GM23338 (cell line): ENCODE measurements around the gene CHST15.

ENCODE experiments used
- CREB1 ChIP-seq: fragments of 250-450 bp; sonication (Bioruptor Pico); IDR thresholded peaks from 2 replicates; pipeline ENCODE4 v1.5.0; 2020; ENCODE audit warnings: low read depth, mild to moderate bottlenecking, moderate library complexity
- EZH2 ChIP-seq: fragments of 200-600 bp; sonication (generic); IDR thresholded peaks from one replicate; pipeline ENCODE4 v1.8.0; 2017; ENCODE audit warnings: antibody characterized with exemption, mild to moderate bottlenecking, low read depth; ENCODE audit not compliant: unreplicated experiment
- EZH2phosphoT487 ChIP-seq: fragments of 200-600 bp; sonication (generic); IDR thresholded peaks from one replicate; pipeline ENCODE4 v1.8.1; 2018; ENCODE audit warnings: antibody characterized with exemption; ENCODE audit not compliant: unreplicated experiment
- JUNB ChIP-seq: IDR thresholded peaks from one replicate; pipeline ENCODE4 v1.6.1; 2016; ENCODE audit warnings: antibody characterized with exemption; ENCODE audit not compliant: unreplicated experiment
- POLR2AphosphoS5 ChIP-seq: IDR thresholded peaks from 2 replicates; pipeline ENCODE4 v1.6.1; 2016; ENCODE audit warnings: antibody characterized with exemption, low read depth
- STAT1 ChIP-seq: IDR thresholded peaks from one replicate; pipeline ENCODE4 v1.6.1; 2016; ENCODE audit warnings: antibody characterized with exemption; ENCODE audit not compliant: unreplicated experiment
- ZNF331 ChIP-seq: fragments of 250-450 bp; sonication (Bioruptor Pico); IDR thresholded peaks from 2 replicates; pipeline ENCODE4 v1.5.0; 2020; ENCODE audit warnings: low read depth, mild to moderate bottlenecking, moderate library complexity
- TF ChIP-seq, protein P1 (sequence below), 2 experiments: fragments of 200-600 bp in 1 of 2; sonication (generic) in 1 of 2; conservative IDR thresholded peaks; 2 replicates each; pipeline versions ENCODE4 v1.5.1 to v1.6.1; 2016 to 2017; ENCODE audit warnings: antibody characterized with exemption in 2 of 2, low read depth in 2 of 2, mild to moderate bottlenecking in 2 of 2, moderate library complexity in 1 of 2
- TF ChIP-seq, protein P2 (sequence below): IDR thresholded peaks from one replicate; pipeline ENCODE4 v1.6.1; 2018; ENCODE audit warnings: antibody characterized with exemption; ENCODE audit not compliant: unreplicated experiment

DNA sequence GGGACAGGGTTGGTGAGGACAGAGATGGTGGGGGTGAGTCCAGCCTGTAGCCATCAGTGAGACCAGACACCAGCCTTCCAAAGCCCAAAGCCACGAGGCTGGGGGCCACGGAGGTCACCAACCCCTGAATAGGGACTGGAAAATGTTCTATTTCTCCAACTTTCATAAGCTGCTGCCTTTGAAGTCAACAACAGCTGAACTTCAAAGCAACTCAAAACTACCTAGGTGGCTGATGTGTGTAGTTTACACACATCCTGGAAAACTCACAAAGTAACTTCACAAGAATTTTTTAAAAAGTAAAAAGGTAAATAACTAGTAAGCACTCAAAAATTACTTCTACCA, 88.8 kb downstream of the CHST15 start:
- TF ChIP-seq, protein P1, sequence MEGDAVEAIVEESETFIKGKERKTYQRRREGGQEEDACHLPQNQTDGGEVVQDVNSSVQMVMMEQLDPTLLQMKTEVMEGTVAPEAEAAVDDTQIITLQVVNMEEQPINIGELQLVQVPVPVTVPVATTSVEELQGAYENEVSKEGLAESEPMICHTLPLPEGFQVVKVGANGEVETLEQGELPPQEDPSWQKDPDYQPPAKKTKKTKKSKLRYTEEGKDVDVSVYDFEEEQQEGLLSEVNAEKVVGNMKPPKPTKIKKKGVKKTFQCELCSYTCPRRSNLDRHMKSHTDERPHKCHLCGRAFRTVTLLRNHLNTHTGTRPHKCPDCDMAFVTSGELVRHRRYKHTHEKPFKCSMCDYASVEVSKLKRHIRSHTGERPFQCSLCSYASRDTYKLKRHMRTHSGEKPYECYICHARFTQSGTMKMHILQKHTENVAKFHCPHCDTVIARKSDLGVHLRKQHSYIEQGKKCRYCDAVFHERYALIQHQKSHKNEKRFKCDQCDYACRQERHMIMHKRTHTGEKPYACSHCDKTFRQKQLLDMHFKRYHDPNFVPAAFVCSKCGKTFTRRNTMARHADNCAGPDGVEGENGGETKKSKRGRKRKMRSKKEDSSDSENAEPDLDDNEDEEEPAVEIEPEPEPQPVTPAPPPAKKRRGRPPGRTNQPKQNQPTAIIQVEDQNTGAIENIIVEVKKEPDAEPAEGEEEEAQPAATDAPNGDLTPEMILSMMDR (conservative IDR thresholded peaks at IDR 0.05; ENCODE audit: low read depth in 2 of 2): no peak
- TF ChIP-seq, protein P2, sequence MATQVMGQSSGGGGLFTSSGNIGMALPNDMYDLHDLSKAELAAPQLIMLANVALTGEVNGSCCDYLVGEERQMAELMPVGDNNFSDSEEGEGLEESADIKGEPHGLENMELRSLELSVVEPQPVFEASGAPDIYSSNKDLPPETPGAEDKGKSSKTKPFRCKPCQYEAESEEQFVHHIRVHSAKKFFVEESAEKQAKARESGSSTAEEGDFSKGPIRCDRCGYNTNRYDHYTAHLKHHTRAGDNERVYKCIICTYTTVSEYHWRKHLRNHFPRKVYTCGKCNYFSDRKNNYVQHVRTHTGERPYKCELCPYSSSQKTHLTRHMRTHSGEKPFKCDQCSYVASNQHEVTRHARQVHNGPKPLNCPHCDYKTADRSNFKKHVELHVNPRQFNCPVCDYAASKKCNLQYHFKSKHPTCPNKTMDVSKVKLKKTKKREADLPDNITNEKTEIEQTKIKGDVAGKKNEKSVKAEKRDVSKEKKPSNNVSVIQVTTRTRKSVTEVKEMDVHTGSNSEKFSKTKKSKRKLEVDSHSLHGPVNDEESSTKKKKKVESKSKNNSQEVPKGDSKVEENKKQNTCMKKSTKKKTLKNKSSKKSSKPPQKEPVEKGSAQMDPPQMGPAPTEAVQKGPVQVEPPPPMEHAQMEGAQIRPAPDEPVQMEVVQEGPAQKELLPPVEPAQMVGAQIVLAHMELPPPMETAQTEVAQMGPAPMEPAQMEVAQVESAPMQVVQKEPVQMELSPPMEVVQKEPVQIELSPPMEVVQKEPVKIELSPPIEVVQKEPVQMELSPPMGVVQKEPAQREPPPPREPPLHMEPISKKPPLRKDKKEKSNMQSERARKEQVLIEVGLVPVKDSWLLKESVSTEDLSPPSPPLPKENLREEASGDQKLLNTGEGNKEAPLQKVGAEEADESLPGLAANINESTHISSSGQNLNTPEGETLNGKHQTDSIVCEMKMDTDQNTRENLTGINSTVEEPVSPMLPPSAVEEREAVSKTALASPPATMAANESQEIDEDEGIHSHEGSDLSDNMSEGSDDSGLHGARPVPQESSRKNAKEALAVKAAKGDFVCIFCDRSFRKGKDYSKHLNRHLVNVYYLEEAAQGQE: no peak
- TF ChIP-seq EZH2phosphoT487 (no peak), POLR2AphosphoS5 (no peak), JUNB (no peak), EZH2 (no peak), CREB1 (CRISPR knock-in tag) (no peak), STAT1 (no peak), ZNF331 (CRISPR knock-in tag) (no peak)
